VCaP (cell line): ENCODE measurements around the gene TAMM41.

Source experiments
- H3K27ac ChIP-seq: fragments of 450-650 bp; 2 replicates; pipeline ENCODE4 v1.5.1; 2017
- TF ChIP-seq, protein P1 (sequence below): fragments of 450-650 bp; conservative IDR thresholded peaks from 2 replicates; pipeline ENCODE4 v1.5.1; 2017; ENCODE audit warnings: mild to moderate bottlenecking, moderate library complexity

Gene TAMM41

DNA sequence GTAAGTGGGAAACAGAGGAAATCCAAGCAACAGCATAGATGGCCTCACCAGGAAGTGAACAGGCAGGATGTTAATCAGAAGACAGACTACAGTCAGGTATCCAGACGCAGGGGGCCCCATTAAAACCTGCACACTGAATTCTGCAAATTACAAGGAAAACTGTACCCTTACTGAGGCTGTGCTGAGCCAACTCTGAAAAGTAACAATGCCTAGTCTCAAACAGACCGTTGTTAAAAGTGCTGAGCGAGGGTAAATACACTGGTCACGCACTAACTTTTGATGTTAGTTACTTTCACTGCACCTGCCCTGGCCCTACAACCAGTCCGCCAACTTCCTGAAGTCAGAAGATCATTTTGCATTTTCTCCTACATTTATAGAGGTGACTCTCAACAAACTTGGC is 1.0 kb downstream of the TAMM41 start:
- TF ChIP-seq, protein P1, sequence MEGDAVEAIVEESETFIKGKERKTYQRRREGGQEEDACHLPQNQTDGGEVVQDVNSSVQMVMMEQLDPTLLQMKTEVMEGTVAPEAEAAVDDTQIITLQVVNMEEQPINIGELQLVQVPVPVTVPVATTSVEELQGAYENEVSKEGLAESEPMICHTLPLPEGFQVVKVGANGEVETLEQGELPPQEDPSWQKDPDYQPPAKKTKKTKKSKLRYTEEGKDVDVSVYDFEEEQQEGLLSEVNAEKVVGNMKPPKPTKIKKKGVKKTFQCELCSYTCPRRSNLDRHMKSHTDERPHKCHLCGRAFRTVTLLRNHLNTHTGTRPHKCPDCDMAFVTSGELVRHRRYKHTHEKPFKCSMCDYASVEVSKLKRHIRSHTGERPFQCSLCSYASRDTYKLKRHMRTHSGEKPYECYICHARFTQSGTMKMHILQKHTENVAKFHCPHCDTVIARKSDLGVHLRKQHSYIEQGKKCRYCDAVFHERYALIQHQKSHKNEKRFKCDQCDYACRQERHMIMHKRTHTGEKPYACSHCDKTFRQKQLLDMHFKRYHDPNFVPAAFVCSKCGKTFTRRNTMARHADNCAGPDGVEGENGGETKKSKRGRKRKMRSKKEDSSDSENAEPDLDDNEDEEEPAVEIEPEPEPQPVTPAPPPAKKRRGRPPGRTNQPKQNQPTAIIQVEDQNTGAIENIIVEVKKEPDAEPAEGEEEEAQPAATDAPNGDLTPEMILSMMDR = no peak
- peak overlapping the region; percentile 89 for H3K27ac ChIP-seq

DNA sequence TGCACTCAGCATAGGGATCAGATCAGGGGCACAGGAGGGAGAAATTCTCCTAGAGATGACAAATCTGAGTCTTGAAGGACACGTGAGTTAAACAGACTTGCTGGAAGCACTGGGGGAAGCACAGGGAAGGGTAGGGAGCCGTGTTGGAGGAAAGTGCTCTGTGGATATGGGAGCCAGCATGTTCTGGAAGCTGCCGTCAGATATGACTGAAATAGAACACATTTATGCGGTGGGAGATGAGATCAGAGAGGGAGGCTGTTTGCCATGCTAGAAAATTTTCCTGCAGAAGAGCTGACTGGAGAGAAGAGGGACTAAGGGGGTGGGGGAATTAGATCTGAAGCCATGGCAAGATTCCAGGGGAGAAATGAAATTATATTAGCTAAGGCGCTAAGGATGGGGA is 1.8 kb downstream of the TAMM41 start:
- H3K27ac ChIP-seq = peak overlapping the region; percentile 89
- TF ChIP-seq, protein P1 = no peak

DNA sequence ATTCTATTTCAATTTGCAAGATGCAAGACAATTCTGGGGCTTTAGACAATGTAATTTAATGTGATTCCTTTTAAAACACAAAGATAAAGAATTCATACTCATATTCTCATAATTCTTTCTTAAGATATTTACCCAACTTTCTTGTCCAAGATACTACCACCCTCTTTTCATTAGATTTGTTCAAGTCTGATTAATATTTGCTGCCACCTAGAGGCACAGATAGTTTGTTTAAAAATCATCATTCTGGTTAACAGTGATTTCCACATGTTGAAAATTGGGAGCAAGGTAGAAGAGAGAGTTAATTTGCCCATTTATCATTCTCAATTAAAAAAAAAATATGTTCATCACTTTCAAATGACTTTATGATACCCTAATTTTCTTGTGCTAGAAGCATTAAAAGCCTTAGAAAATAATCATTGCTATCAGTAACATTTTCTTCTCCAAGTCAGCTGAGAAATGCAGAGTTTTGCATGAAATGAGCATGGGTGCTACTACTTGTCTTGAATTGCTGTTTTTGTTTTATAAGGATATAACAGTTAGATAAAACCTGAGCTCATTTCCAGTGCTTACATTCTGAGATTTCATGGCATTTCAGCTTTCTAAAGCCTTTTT is 11.6 kb downstream of the TAMM41 start:
- TF ChIP-seq, protein P1 = peak; percentile 75

DNA sequence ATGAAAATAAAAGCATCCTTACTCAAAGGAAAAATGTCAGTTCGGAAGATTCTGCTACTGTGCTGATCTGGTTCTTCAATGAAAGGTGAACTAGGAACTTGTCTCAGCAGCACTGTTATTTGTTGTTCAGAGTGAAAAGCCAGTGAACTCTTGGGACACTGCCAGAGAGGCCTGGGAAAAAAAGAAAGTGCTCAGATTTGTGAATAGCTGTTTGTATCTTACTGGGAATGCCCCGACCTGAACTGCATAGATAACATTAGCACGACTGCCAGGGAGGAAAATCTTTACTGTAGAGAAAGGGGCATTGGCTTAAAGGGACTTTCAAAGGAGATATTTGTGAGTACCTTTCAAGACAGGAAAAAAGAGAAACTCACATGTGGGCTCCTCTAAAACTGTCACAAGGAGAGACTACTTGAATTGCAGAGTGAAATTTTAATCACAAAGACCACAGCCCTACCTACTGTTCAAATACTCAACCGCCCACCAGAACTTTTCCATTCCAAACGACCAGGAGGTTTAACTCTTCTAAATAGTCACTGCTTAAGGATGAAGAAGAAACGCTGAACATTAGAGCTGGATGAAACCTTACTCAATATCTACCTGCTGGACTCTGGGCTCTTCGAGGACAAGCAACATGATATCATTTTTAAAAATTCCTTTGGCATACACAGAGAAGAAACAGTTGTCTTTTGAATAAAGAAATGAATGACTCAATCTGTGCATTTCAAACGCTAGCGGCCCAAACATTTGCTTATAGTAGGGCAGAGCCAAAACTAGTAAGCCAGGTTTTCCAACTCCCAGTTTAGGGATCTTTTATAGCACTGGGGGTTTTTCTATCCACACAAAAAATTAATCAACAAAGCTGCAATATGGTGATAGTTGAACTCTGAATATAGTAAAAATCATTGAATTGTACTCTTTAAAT is 13.4 kb downstream of the TAMM41 start:
- TF ChIP-seq, protein P1 = no peak
- H3K27ac ChIP-seq = no peak overlapping the region; the same call in 1 of the 2 replicates

More for the DNA sequence above, 11.6 kb downstream of the TAMM41 start:
- no peak overlapping the region for H3K27ac ChIP-seq

DNA sequence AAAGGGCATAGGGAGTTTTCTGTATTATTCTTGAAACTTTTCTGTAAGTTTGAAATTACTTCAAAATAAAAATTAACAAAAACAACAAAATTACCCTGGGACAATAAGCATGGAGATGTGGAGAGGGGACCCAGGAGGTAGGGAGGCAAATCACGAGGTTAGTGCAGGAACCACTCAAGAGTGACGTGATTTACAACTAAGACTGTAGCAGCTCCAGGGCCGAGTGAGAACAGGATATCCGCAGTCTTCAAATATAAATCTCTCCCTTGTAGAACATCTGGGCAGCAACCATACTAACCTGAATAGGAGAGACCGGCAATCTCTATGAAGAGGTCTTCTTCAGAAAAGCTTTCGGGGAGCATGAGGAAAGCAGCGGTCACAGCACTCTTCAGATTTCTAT is 17.3 kb downstream of the TAMM41 start:
- no peak overlapping the region for H3K27ac ChIP-seq
- TF ChIP-seq, protein P1 = no peak

DNA sequence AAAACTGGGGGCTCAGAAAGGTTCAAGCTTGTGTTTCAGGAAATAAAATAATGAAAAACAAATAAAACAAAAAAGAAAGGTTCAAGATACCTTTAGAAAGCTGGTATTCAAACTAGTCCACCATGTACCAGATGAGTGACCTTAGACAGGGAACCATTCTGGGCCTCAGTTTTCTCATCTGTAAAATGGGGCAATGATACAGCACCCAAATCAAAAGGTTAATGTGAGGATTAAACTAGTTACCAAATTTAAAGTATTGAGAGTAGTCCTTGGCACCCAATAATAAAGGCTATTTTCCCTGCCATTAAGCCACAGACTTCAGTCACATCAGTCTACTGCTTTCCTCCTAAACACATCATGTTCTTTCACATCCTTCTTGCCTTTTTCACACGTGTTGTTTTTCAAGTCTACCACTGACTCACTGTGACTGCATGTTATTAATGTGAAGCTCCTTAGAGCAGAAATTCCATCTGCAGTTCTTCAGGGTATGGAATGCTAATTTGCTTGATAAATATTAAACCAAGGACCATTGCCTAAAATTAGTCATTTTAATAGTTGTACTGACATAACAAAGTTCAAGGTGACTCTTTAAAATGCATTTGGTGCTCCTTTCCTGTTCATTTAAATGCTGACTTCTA is 19.9 kb downstream of the TAMM41 start:
- TF ChIP-seq, protein P1 = no peak
- no peak overlapping the region for H3K27ac ChIP-seq

DNA sequence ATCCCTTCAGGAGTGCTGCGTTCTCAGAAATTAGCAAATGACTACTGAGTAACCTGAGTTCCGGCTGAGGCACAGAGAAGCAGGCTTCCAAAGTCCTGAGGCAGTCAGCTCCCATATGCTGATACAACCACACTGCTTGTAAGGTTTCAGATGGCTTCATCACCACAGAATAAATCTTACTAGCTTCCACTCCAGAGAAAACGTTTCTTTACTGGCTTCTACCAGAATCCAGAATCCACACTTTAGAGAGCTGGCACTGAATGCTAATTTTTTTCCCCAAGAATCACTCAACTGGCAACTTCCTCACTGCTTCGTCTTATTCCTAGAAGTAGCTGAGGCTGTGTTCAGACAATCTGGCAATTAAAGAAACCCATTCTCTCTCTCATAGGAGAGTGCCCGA is 21.4 kb downstream of the TAMM41 start:
- TF ChIP-seq, protein P1 = no peak
- no peak overlapping the region for H3K27ac ChIP-seq
